ENCODE measurements around the gene UBTD1.
A peak's percentile ranks its signal among the peaks of the same experiment; 100 is the strongest.
"Not testable (repeated sequence)": the region's sequence is repeated elsewhere in the genome, so short reads cannot be mapped to it uniquely, and the experiment has no call there.

The UBTD1 gene, protein sequence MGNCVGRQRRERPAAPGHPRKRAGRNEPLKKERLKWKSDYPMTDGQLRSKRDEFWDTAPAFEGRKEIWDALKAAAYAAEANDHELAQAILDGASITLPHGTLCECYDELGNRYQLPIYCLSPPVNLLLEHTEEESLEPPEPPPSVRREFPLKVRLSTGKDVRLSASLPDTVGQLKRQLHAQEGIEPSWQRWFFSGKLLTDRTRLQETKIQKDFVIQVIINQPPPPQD

DNA sequence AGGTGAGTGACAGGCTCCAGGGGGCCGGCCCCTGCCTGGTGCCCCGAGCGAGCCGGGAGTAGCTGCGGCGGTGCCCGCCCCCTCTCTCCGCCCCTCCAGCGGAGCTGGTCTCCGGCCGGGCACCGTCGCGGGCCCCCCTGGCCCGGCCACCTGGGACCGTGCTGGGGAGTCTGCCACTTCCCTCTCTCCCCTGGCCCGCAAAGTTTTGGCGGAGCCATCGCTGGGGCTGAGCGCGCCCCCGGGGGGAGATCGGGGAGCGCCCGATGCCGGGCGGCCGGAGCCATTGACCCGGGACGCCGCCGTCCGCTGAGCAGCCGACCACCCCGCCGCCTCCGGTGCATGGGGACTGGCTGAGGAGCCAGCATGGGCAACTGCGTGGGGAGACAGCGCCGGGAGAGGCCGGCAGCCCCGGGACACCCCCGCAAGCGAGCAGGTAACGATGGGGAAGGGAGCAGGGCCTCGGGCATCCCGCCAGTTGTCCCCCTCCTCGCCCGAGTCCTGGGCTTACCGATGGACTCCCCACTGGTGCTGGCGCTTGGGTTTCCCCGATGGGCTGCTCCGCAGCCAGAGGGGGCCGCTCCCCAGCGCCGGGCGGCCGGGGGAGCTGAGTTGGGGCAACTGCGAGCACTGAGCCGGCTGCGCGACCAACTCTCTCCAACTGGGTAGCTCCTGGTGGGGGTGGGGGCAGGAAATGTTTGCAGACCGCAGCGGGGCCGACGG, at the start of gene UBTD1:
Gene UBTD1, plus strand, starts transcription at position 84 of the 720 bp plus-strand sequence. Its CDS starts 280 bp downstream, at position 364.
- peak; percentile 32 for DNase-seq

DNA sequence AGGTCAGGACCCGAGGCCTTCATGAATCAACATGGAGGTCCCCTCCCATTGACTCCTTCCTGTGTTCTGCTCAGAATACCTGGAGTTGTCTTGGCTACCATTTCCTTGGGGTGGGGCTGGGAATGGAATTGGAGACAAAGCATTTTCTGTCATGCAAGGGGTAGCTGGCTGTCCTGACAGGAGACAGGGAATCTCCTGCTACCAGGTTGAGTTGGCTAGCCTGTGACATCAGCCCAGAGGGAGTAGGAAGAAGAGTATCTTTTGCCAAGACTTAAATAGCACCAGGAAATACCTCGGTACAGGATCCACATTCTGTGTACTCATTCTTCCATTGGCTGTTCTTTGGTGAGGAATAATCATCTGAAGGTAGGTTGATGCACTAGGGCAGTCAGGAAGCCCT, 47.9 kb upstream of the UBTD1 start:
- DNase-seq: no peak

DNA sequence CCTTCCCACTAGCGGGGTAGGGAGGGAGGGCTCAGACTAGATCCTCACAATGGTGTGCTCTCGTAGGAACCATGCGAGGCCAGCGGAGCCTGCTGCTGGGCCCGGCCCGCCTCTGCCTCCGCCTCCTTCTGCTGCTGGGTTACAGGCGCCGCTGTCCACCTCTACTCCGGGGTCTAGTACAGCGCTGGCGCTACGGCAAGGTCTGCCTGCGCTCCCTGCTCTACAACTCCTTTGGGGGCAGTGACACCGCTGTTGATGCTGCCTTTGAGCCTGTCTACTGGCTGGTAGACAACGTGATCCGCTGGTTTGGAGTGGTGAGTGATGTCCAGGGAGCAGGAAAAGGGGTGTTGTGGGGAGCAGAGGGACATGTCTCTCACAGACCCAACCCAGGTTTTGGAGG, 47.1 kb upstream of the UBTD1 start:
- DNase-seq: no peak

DNA sequence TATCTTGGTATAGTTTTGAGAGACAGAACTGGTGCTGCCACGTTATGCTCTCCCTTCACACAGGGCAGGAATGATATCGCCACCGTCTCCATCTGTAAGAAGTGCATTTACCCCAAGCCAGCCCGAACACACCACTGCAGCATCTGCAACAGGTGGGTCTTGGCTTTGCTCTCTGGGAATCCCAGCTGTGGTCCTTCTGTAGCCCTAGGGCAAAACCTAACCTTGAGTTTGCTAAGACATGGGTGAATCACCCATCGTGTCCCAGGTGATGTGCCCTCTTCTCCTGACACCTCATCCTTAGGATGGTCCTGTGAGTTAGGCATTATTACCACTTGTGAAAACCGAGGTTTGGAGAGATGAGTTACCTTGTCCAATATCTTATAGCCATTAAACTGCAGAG, 46.4 kb upstream of the UBTD1 start:
- DNase-seq: no peak

DNA sequence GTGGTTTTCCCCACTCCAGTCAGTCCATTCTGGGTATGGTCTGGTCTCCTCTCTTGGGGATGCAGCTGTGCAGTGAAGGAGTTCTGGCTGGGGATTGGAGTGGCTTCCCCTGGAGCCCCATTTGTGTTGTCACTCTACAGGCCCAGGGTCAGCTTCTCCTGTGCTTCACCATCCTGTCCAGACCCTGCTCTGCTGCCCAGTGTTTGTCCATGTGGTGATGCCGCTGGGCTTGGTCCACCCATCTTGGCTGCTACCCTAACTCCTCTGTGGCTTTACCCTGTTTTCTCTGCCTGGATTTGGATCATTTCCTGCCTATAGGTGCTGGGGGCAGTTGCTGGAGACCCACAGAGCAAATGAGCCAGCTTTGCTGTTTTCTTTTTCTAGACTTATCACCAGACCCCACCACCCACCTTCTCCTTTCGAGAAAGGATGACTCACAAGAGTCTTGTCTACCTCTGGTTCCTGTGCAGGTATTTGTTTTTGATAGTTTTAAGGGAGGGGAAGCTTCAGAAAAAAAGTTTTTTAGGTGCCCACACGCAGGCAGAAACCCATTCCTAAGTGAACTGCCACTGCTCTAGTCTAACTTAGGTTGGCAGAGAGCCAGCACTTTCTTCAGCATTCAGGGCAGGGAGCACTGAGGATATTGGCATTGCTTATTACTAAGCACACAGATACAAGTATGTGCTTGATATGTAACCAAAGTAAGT, 44.2 kb upstream of the UBTD1 start:
- DNase-seq: peak; percentile 8

DNA sequence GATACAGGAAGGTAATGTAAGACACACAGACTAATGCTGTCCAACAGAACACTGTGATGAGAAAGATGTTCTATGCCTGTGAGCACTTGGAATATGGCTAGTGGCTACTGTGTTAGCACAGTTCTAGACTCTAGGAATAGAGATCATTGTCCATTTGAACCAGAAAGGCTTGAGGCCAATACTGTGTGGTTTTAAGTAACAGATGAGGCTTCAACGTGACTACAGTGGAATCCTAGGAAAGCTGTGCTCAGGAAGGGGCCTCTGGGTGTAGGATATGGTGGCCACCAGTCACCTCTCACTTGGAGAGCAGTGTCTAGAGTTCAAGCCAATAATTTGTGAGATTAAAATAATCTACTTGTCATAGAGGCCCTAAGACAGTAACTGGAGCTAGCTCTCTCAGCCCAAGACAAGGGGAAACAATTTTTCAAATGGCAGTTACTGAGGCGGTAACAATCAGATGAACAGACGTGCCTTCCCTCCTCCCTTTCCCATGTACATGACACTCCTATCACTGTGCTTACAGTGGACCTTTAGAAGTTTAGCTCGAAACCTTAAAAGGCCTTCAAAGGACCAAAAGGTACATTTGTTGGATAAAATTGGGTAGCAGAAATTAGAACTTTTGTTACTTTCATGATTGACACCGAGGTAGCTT, 42.6 kb upstream of the UBTD1 start:
- no peak for DNase-seq

DNA sequence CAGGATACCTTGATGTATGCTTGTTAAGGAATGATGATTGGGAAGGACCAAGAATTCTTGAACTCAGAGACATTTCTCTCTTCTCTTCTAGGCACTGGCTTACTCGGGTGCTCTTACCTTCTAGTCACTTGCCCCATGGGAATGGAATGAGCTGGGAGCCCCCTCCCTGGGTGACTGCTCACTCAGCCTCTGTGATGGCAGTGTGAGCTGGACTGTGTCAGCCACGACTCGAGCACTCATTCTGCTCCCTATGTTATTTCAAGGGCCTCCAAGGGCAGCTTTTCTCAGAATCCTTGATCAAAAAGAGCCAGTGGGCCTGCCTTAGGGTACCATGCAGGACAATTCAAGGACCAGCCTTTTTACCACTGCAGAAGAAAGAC, 42.0 kb upstream of the UBTD1 start:
- DNase-seq: no peak

DNA sequence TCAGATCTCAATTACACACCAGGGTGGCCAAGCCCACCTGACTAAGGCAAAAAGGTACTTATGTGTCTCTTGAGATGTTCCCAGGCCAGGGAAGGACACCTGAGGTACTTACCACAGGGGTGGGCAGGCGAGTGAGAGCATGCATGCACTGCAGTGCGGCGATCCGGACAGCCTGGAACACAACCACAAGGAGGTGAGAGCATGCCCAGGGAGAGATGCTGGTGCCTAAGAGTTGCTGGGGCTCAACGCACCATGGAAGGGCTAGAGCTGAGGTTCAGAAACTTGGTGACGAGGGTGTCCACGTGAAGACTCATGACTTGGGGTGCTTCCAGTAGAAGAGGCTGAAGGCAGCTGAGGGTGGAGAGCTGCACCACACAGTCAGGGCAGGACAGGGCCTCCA, 39.6 kb upstream of the UBTD1 start:
- no peak for DNase-seq

DNA sequence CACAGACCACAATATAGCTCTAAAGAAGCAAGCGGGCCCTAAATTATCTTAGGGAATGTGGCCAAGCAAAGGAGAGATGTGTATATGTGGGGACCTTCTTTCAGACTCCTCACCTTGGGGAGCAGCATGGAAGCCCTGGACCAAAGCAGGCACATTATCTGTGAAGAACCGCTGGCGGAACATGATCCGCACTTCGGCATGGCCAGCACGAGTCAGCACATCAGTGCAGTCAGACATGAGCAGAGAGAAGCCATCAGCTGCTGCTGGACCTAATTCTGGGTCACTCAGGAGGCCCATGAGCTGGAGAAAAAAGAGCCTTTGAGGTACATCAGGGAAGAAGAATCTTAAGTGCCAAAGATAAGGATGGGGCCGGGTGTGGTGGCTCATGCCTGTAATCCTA, 38.8 kb upstream of the UBTD1 start:
- DNase-seq: no peak

DNA sequence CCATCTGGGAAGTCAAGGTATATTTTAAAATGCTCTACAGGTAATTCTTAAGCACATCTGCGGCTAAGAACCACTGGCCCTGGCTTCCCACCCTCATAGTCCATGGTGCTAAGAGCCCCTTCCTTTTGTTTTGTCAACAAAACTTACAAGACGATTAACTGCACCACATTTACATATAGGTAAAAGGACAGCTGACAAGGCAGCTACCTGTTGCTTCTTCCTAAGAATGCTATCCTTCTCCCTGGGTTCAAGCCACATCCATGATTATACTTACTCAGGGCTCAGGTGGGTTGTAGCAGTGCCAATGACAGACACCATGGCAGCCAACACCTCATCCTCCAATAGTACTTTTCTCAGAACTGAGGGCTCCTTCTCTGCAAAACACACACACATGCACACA, 36.4 kb upstream of the UBTD1 start:
- no peak for DNase-seq

DNA sequence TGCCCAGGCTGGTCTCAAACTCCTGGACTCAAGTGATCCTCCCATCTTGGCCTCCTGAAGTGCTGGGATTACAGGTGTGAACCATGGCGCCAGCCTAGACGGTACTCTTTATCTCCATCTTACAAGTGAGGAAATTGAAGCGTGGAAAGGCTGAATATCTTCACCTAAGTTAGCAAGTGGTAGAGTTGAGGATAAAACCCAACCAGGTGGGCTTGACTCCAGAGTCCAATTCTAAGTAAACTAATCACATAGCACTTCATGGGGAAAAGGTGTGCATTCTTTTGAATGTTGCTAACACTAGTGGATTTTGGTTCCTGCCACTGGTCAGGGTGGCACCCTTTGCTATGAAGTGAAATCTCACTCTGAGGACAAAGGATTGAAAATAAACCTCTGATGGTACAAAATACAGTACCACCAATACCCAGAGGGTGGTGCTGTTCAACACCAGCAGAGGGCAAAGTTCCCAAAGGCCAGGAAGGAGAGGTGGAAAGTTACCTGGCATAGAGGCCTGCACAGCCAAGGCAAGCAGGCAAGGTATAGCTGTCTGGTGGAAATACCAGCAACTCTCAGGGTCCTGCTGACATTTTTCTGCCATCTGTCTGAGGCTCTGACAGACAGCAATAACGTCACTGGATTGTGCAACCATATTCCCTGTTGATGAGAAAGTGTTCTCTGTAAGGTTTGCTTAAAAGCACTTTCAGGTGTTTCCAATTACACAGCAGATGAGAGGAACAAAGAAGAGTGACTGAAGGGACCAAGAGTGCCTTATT, 35.2 kb upstream of the UBTD1 start:
- peak; percentile 54 for DNase-seq

DNA sequence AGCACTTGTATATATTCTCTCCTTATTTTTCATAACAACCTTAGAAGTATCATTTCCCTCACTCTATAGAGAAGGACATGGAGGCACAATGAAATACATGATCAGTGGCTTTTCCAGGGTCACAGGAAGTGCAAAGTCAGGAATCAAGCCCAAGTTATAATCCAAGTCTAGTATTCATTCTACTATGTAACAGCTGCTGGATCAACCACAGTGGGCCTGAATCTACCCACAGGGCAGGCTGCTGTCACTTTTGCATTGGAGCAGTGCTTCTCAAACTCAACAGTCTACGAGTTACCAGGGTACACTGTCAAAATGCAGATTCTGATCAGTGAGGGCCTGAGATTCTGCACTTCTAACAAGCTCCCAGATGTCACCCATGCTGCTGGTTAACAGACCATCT, 34.5 kb upstream of the UBTD1 start:
- DNase-seq: no peak

DNA sequence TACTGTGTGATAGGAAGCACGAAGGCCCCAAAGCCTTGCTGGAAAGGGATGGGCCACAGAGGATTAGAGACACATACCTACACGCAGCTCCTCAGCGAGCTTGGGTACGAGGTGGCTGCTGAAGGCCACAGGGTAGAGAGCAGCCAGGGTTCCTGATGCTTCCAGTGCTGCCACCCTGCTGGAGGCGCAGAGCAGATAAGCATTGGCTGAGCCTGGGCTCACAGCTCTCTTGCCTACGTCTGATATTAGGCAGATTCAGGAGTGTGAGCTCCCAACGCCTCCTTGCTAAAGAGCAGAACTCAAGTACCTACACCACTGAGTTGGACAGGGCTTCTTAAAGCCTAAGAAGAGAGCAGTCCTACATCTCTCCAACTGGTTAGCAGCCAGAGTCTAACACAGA, 32.7 kb upstream of the UBTD1 start:
- no peak for DNase-seq

DNA sequence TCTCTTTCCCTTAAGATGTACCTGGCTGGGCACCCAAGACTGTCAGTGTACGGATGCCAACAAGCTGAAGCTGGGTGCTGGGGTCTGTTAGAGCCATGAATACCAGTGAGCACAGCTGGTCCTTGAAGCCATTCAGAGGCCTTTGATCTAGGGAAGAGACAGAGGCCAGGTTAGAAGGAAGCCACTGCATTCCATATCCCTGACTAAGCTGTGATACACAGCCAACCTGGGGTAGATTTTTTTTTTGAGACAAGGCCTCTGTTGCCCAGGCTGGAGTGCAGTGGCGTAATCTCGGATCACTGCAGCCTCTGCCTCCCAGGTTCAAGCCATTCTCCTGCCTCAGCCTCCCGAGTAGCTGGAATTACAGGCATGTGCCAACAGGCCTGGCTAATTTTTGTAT, 32.0 kb upstream of the UBTD1 start:
- no peak for DNase-seq

DNA sequence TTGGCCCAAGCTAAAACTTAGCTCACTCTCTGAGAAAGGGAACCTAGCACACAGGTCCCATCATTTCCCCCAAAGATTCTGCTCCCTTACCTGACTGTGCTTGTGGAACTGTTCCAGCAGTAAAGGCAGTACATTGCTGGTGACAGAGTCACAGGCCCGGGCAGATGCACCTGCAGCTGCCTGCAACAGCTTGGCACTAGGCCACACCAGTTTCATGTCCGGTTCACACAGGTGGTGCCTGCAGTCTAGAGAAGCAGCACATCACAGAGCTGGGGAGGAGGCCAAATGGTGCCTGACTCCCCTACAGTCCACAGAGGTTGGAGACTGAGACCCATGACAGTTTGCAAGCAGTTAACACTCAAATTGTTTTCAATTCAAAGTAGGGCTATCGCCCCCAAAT, 30.6 kb upstream of the UBTD1 start:
- DNase-seq: no peak

DNA sequence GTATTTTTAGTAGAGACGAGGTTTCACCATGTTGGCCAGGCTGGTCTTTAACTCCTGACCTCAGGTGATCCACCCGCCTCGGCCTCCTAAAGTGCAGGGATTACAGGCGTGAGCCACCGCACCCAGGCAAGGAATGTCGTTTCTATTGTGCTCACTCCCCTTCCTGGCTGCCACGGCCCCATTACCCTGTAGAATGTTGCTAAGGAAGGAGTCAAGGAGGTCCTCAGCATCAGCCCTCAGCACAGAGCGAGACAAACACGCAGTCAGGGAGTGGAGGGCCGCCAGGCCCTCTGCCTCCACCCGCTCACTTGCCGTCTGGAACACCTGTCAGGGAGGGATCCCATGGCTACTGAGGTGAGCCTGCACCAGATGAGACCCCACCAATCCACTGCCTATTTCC, 29.9 kb upstream of the UBTD1 start:
- DNase-seq: not testable (repeated sequence)

DNA sequence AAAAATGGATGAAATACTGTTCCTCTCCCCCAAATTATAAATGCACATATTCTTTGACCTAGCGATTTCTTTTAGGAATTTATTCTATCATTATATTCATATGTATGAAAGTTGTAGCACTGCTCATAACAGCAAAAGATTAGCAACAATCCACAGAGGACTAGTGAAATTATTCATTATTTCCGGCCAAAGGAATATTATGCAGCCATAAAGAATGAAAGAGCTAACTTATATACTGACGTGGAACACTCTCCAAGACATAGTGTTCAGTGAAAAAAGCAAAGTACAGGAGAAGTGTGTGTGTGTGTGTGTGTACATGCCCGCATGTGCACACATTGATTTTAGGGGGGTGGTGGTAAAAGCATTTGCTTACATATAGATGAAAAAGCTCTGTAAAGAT, 23.8 kb upstream of the UBTD1 start:
- no peak for DNase-seq

DNA sequence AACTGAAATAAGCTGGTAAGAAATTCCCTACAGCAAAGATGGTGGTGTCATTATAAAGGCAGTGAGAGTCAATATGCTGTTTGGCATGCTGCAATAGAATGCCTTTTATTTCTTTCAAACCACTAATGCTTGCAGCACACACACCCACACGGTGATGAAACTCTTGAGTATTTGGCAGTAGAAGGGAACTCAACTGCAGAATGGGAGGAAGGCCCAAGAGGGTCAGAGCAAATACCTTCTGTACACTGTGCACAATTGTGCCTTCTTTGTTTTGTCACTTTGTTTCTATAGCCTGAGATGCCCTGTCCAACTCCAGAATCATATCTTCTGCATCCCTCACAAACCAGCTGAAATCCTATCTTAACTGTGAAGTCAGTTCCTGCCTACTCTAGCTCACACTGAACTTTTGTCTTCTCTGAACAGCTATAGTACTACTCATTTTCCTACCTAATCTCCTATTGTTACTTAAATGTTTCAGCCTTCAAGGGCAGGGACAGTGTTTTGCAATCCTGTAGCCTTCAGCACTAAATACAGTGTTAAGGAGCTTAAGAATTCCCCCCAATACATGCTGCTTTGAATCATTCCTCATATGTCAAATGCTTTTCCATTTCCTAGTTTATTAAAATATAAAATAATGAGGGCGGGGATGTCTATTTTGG, 22.7 kb upstream of the UBTD1 start:
- DNase-seq: no peak

DNA sequence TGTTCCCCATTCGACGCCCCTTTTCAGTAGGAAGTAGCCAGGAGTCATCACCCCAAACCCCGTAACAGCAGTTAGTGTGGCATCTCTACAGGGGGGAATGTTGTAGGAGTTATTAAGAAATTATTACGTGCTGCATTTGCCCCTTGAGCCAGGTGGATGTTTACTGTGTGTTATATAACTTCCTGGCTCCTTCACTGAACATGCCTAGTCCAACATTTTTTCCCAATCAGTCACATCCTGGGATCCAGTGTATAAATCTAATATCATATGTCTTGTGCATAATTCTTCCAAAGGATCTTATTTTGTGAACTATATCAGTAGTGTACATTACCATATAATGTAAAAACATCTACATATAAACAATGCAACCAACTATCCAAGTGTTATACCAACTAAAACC, 19.3 kb upstream of the UBTD1 start:
- not testable (repeated sequence) for DNase-seq

DNA sequence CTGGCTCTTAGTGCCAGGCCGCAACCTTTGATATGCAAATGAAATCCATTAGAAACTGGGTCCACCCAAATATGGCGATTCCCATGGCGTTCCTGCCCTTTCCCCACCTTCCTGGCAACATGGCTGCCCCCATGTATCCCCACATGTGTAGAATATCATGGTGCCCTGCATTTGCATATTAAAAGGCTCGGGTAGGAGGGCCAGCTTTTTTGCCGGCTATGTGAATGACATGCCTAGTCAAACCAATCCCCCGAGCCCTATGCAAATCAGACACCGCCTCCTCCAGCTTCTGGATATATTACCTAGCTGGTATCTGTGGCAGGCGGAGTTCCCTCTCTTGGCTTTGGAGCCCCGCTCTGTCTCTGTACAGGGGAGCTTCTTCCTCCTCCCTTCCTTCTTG, 18.8 kb upstream of the UBTD1 start:
- DNase-seq: no peak

DNA sequence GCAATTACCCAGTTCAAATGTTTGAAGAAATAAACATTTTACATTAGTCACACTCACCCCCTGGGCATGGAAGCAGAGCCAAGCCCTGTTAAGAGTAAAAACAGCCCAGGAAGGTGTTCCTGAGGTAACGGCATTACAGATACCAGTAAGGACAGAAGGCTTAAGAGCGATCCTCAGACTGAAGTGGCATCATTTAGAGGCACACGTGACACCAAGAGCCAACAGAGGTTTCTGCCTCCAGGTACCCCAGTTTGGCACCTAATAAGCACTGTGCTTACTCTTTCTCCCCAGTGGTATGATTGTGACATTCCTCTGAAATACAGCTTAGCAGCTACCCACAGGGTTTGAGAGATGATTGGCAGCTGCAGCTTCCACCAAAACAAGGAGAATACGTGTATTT, 17.7 kb upstream of the UBTD1 start:
- DNase-seq: no peak

DNA sequence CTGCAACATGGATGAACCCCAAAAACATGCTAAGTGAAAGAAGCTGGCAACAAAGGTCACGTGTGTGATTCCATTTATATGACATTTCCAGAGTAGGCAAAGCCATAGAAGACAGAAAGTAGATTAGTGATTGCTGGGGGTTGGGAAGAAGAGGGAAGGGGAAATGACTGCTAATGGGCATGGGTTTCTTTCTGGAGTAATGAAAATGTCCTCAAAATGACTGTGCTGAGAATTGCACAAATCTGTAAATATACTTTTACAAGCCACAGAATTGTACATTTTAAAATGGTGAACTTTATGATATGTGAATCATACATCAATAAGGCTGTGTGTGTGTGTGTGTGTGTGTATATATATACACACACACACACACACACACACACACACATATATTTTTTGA, 16.3 kb upstream of the UBTD1 start:
- no peak for DNase-seq

DNA sequence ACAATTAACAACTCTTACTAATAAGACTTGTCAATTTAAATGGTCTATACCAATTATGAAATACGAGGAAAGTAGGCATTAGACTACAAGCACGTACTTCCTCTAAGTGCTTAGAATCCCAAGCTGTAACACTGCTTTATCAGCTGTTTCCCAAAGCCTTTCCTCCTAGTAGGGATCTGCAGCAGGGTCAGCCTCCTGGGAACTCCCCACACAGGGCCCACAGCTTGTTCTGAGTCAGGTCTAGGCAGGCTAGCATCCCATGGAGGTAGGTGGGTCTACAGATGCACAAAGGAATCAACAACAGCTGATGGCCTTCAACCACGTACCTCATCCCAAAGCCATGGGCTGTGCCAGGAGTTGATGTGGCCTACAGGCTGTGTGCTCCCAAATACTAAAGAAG, 15.2 kb upstream of the UBTD1 start:
- DNase-seq: no peak
